Psoas muscle (tissue), 8 donors: ENCODE data around the gene VCL. TPM values are rescaled to one million over a fixed set of nuclear protein-coding genes. Genes with fewer than 3 reads are reported as not detected.

Experiments
- ATAC-seq, 4 donors: fragments of 200-7000 bp; cut with Tn5 transposase; one replicate each; pipeline ENCODE4 v1.9.1; 2020; ENCODE audit warnings: moderate library complexity in 3 of 4, mild to moderate bottlenecking in 2 of 4
- DNase-seq, 2 donors: peaks; one replicate each; pipeline ENCODE4 v3.0.0-alpha.2; 2020
- H3K27ac ChIP-seq: fragments of 200-600 bp; one replicate; pipeline ENCODE4 v1.8.0; 2022
- H3K27me3 ChIP-seq, 3 donors: fragments of 200-600 bp in 1 of 3; one replicate each; pipeline versions ENCODE4 v1.6.1 to v1.8.0; 2013 to 2022; ENCODE audit warnings: low read length in 2 of 3, mild to moderate bottlenecking in 2 of 3, moderate library complexity in 1 of 3; ENCODE audit not compliant: insufficient read depth in 3 of 3
- H3K36me3 ChIP-seq, 2 donors: fragments of 200-600 bp in 1 of 2; one replicate each; pipeline versions ENCODE4 v1.6.1 to v1.8.0; 2013 to 2022; ENCODE audit warnings: low read depth in 1 of 2, mild to moderate bottlenecking in 1 of 2, moderate library complexity in 1 of 2; ENCODE audit not compliant: insufficient read depth in 1 of 2
- H3K4me1 ChIP-seq: fragments of 200-600 bp; one replicate; pipeline ENCODE4 v1.8.0; 2022
- H3K4me3 ChIP-seq: fragments of 200-600 bp; one replicate; pipeline ENCODE4 v1.8.0; 2022; ENCODE audit warnings: mild to moderate bottlenecking
- H3K9me3 ChIP-seq: fragments of 200-600 bp; one replicate; pipeline ENCODE4 v1.8.0; 2022
- CTCF ChIP-seq: fragments of 200-600 bp; IDR thresholded peaks from one replicate; pipeline ENCODE4 v1.8.0; 2022; ENCODE audit warnings: antibody characterized with exemption
- WGBS, 3 donors: extraction: QIAGEN DNeasy Blood & Tissue Kit; methylation state at CpG; one replicate each; pipeline versions ENCODE4 v1.1.6 to v1.1.7; 2013; 5-methylcytosine and 5-hydroxymethylcytosine counted together
- intact Hi-C, 2 donors: fragments of 100-400 bp; cut with DNase I; formaldehyde crosslinking; loops; one replicate each; pipeline versions ENCODE4 v1.11.0 to v1.14.2; 2022
- polyA plus RNA-seq, 3 donors: library from polyadenylated mRNA; stranded (reverse); fragments of 200-250 nt; gene quantifications; one replicate each; pipeline ENCODE4 v1.2.3, GENCODE V29; 2013
- total RNA-seq, 4 donors: library from RNA; stranded (reverse); fragmentation: NEBNext Ultra II Directional in 2 of 4; extraction: Animal tissue kit (Norgen Biotek cat#: 25700) in 2 of 4; gene quantifications; one replicate each; pipeline versions ENCODE4 v1.2.1 to v1.2.4, GENCODE V29; 2021 to 2023
- donor health status: healthy with polysubstance abuse.
- donor health status: DM: no; HTN: no; CAD: no; lungs with moderate emphysema.
- donor health status: Bipolar disorder and iron deficiency.
- donor health status: healthy.
- donor health status: DM: yes; HTN: yes; CAD: no.
- donor health status: DM: no; HTN: no; CAD: no.
- donor health status: DM: no; HTN: no; CAD: no.
- donor health status: DM: yes; HTN: yes; CAD: no.

The VCL gene
- total and polyA plus RNA-seq, 7 donors: 54.5 to 426 (median 93.2) TPM

GRCh38 chr10:74018241-74018640 lies 20.3 kb downstream of the VCL start:
- DNase-seq (no peak), ATAC-seq (peak in 1 of 4 donors; percentile 25)
- no peak overlapping the region for H3K4me3 ChIP-seq
- intact Hi-C loops: no loop called here
- peaks cover 0 to 12% of the 10 kb centered on the region in 2 donors for H3K36me3 ChIP-seq
- H3K27me3 ChIP-seq: no peaks in the 10 kb centered on the region
- H3K4me1 ChIP-seq: peaks cover 50% of the 10 kb centered on the region
- TF ChIP-seq CTCF: no peak
- H3K27ac ChIP-seq: peak overlapping the region; percentile 46
- 23 to 39% (median 25%) methylated on average over 2 of the region's 2 CpGs for WGBS, 3 donors
- H3K9me3 ChIP-seq: no peaks in the 10 kb centered on the region

GRCh38 chr10:74021248-74022055 lies 23.5 kb downstream of the VCL start:
- ATAC-seq (peak in 1 of 4 donors; percentile 17), DNase-seq (no peak)
- no peaks in the 10 kb centered on the region for H3K27me3 ChIP-seq
- 57 to 75% (median 65%) methylated on average over 4 of the region's 4 CpGs for WGBS, 3 donors
- H3K4me3 ChIP-seq: no peak overlapping the region
- no peaks in the 10 kb centered on the region for H3K9me3 ChIP-seq
- TF ChIP-seq CTCF: no peak
- peaks cover 67% of the 10 kb centered on the region for H3K4me1 ChIP-seq
- intact Hi-C loops: no loop called here
- H3K36me3 ChIP-seq: peaks cover 0 to 12% of the 10 kb centered on the region in 2 donors
- peak overlapping the region; percentile 71 for H3K27ac ChIP-seq

- H3K4me3 ChIP-seq: no peak overlapping the region
- H3K9me3 ChIP-seq: no peaks in the 10 kb centered on the region
- ATAC-seq: no peak
- DNase-seq: no peak
- H3K27ac ChIP-seq: peak overlapping the region; percentile 42
- peaks cover 0 to 15% of the 10 kb centered on the region in 2 donors for H3K36me3 ChIP-seq
- no peaks in the 10 kb centered on the region for H3K27me3 ChIP-seq
- no peak for TF ChIP-seq CTCF
- peaks cover 70% of the 10 kb centered on the region for H3K4me1 ChIP-seq
- 44 to 68% (median 63%) methylated on average over 5 of the region's 5 CpGs for WGBS, 3 donors
- intact Hi-C loops: no loop called here
Observed at GRCh38 chr10:74022926-74023629, 25.2 kb downstream of the VCL start.

GRCh38 chr10:74024600-74024999 lies 26.7 kb downstream of the VCL start:
- no peak for TF ChIP-seq CTCF
- Histone ChIP-seq H3K4me3 (no peak overlapping the region), H3K4me1 (peaks cover 64% of the 10 kb centered on the region), H3K36me3 (peaks cover 0 to 8% of the 10 kb centered on the region in 2 donors), H3K9me3 (no peaks in the 10 kb centered on the region), H3K27ac (no peak overlapping the region), H3K27me3 (no peaks in the 10 kb centered on the region)
- DNase-seq (no peak), ATAC-seq (no peak)
- intact Hi-C loops: no loop called here
